IMR-90 (cell line): ENCODE measurements around the gene BICD2. TPM values are rescaled to one million over a fixed set of nuclear protein-coding genes. Genes with fewer than 3 reads are reported as not detected.

Source experiments
- ATAC-seq: fragments of 200-7000 bp; cut with Tn5 transposase; 2 replicates; pipeline ENCODE4 v1.9.1; 2020; ENCODE audit warnings: low read depth, mild to moderate bottlenecking, moderate library complexity
- BruUV-seq: library from RNA; stranded (reverse); fragments of 400-500 nt; replicated peaks from 2 replicates; lab custom pipeline; 2021; lab: Mats Ljungman, UMichigan
- CTCF ChIA-PET: fragments of 300-600 bp; formaldehyde crosslinking; extraction: SDS; loops from one replicate; lab custom pipeline; 2021; ENCODE audit warnings: antibody characterized with exemption; lab: Yijun Ruan, JAX
- POLR2A ChIA-PET: fragments of 300-600 bp; sonication (Branson Sonifier 250); formaldehyde crosslinking; loops from one replicate; lab custom pipeline; 2022; ENCODE audit warnings: antibody characterized with exemption; ENCODE audit not compliant: unreplicated experiment; lab: Charles Lee
- DNase-seq: peaks from one replicate; pipeline ENCODE4 v3.0.0; 2013
- H2AFZ ChIP-seq: replicated peaks from 2 replicates; pipeline ENCODE3; 2013; ENCODE audit warnings: low read length, mild to moderate bottlenecking; ENCODE audit not compliant: poor library complexity
- H2AK5ac ChIP-seq: 2 replicates; pipeline ENCODE4 v1.6.1; 2013; ENCODE audit warnings: low read depth, low read length, inconsistent platforms
- H2AK9ac ChIP-seq: replicated peaks from 2 replicates; pipeline ENCODE3; 2013; ENCODE audit warnings: mild to moderate bottlenecking, low read depth, low read length, moderate library complexity; ENCODE audit not compliant: poor library complexity
- H2BK120ac ChIP-seq: 2 replicates; pipeline ENCODE4 v1.6.1; 2013; ENCODE audit warnings: low read depth, low read length, inconsistent platforms
- H2BK15ac ChIP-seq: 3 replicates; pipeline ENCODE4 v1.6.1; 2013; ENCODE audit warnings: low read depth, low read length, inconsistent platforms
- H2BK20ac ChIP-seq: 2 replicates; pipeline ENCODE4 v1.6.1; 2013; ENCODE audit warnings: low read depth, mild to moderate bottlenecking, inconsistent platforms, low read length, moderate library complexity
- H2BK5ac ChIP-seq: 2 replicates; pipeline ENCODE4 v1.6.1; 2013; ENCODE audit warnings: mild to moderate bottlenecking, low read depth, low read length, inconsistent platforms; ENCODE audit not compliant: poor library complexity, severe bottlenecking
- H3K14ac ChIP-seq: replicated peaks from 2 replicates; pipeline ENCODE4 v1.6.1; 2013; ENCODE audit warnings: low read depth, low read length, inconsistent platforms
- H3K18ac ChIP-seq: 2 replicates; pipeline ENCODE4 v1.6.1; 2013; ENCODE audit warnings: low read depth, low read length, control low read depth
- H3K23ac ChIP-seq: 2 replicates; pipeline ENCODE4 v1.6.1; 2013; ENCODE audit warnings: low read depth, low read length, inconsistent platforms
- H3K27ac ChIP-seq: 2 replicates; pipeline ENCODE4 v1.5.1; 2013; ENCODE audit warnings: mild to moderate bottlenecking, control low read depth, low read length; ENCODE audit not compliant: insufficient read depth
- H3K27me3 ChIP-seq: 2 replicates; pipeline ENCODE4 v1.6.1; 2013; ENCODE audit warnings: low read length; ENCODE audit not compliant: control insufficient read depth, insufficient read depth
- H3K36me3 ChIP-seq: 2 replicates; pipeline ENCODE4 v1.6.1; 2013; ENCODE audit warnings: low read length, mixed read lengths; ENCODE audit not compliant: control insufficient read depth, insufficient read depth
- H3K4ac ChIP-seq: 2 replicates; pipeline ENCODE4 v1.6.1; 2013; ENCODE audit warnings: low read depth, low read length, inconsistent platforms
- H3K4me1 ChIP-seq: 2 replicates; pipeline ENCODE4 v1.6.1; 2013; ENCODE audit warnings: low read length, mixed read lengths; ENCODE audit not compliant: control insufficient read depth, insufficient read depth
- H3K4me2 ChIP-seq: 2 replicates; pipeline ENCODE4 v1.6.1; 2013; ENCODE audit warnings: low read depth, mild to moderate bottlenecking, control low read depth, low read length, moderate library complexity
- H3K4me3 ChIP-seq: 2 replicates; pipeline ENCODE4 v1.5.1; 2013; ENCODE audit warnings: low read depth, mild to moderate bottlenecking, control low read depth, low read length, moderate library complexity; ENCODE audit not compliant: insufficient read depth
- H3K56ac ChIP-seq: 2 replicates; pipeline ENCODE4 v1.6.1; 2013; ENCODE audit warnings: low read length, inconsistent platforms; ENCODE audit not compliant: insufficient read depth; ENCODE audit errors: extremely low read depth
- H3K79me1 ChIP-seq, 2 experiments: 2 replicates each; pipeline ENCODE4 v1.6.1; 2013; ENCODE audit warnings: low read length in 2 of 2, inconsistent platforms in 1 of 2, low read depth in 1 of 2
- H3K9ac ChIP-seq: 2 replicates; pipeline ENCODE4 v1.6.1; 2013; ENCODE audit warnings: low read depth, low read length, control low read depth
- H3K9me1 ChIP-seq: 2 replicates; pipeline ENCODE4 v1.6.1; 2013; ENCODE audit warnings: low read length, inconsistent platforms; ENCODE audit not compliant: insufficient read depth
- H3K9me3 ChIP-seq: 2 replicates; pipeline ENCODE4 v1.6.1; 2013; ENCODE audit warnings: low read length; ENCODE audit not compliant: control insufficient read depth, insufficient read depth
- H4K20me1 ChIP-seq: 2 replicates; pipeline ENCODE4 v1.6.1; 2013; ENCODE audit warnings: low read length, inconsistent platforms; ENCODE audit not compliant: insufficient read depth
- H4K5ac ChIP-seq: 2 replicates; pipeline ENCODE4 v1.6.1; 2013; ENCODE audit warnings: mild to moderate bottlenecking, low read depth, low read length, control low read depth
- H4K8ac ChIP-seq, 2 experiments: 2 replicates each; pipeline ENCODE4 v1.6.1; 2013; ENCODE audit warnings: low read depth in 2 of 2, low read length in 2 of 2, control low read depth in 1 of 2, inconsistent platforms in 1 of 2
- H4K91ac ChIP-seq: 2 replicates; pipeline ENCODE4 v1.6.1; 2013; ENCODE audit warnings: low read depth, low read length, inconsistent platforms; ENCODE audit not compliant: insufficient read depth
- CEBPB ChIP-seq: IDR thresholded peaks from 2 replicates; pipeline ENCODE4 v1.6.1; 2012; ENCODE audit warnings: low read depth, low read length, improper control_type of control experiment
- MXI1 ChIP-seq: IDR thresholded peaks from 2 replicates; pipeline ENCODE4 v1.6.1; 2012; ENCODE audit warnings: low read depth, mild to moderate bottlenecking, low read length, moderate library complexity, borderline replicate concordance
- NFE2L2 ChIP-seq: fragments of 150-350 bp; IDR thresholded peaks from 2 replicates; pipeline ENCODE4 v1.6.1; 2016; ENCODE audit warnings: low read depth, mild to moderate bottlenecking, low read length
- RAD21 ChIP-seq: IDR thresholded peaks from 2 replicates; pipeline ENCODE4 v1.6.1; 2012; ENCODE audit warnings: low read length, improper control_type of control experiment
- RFX5 ChIP-seq: IDR thresholded peaks from 2 replicates; pipeline ENCODE4 v1.8.0; 2012; ENCODE audit warnings: low read depth, mild to moderate bottlenecking, low read length, moderate library complexity
- whole genome bisulfite sequencing, 2 experiments: methylation state at CpG; one replicate each; pipeline versions ENCODE4 v1.1.5 to v1.1.7; 2013; ENCODE audit warnings: missing lambda C conversion rate in 2 of 2; ENCODE audit not compliant: insufficient read length in 1 of 2; ENCODE audit errors: extremely low coverage in 2 of 2; 5-methylcytosine and 5-hydroxymethylcytosine counted together
- dilution Hi-C: fragments of 300-500 bp; cut with HindIII; formaldehyde crosslinking; loops from one replicate; pipeline ENCODE4 v1.14.3; 2018; ENCODE audit warnings: low sequenced_read_pairs; ENCODE audit not compliant: unreplicated experiment
- in situ Hi-C: fragments of 300-500 bp; cut with MboI; formaldehyde crosslinking; loops from 3 replicates; pipeline ENCODE4 v1.14.3; 2019; ENCODE audit warnings: low sequenced_read_pairs, inconsistent platforms, mixed read lengths
- intact Hi-C: fragments of 100-400 bp; cut with micrococcal nuclease; formaldehyde crosslinking; loops from 2 replicates; pipeline ENCODE4 v1.10.0; 2022
- polyA plus RNA-seq, 3 experiments: library from polyadenylated mRNA; depleted of rRNA; stranded (reverse); fragments of >200 nt; gene quantifications; 2 replicates each; pipeline ENCODE4 v1.2.3, GENCODE V29; 2012; ENCODE audit warnings: low replicate concordance in 1 of 3
- total RNA-seq: library from RNA; depleted of rRNA; stranded (reverse); fragments of >200 nt; gene quantifications from 2 replicates; pipeline ENCODE4 v1.2.3, GENCODE V29; 2012
- TF ChIP-seq, protein P1 (sequence below): fragments of 150-350 bp; IDR thresholded peaks from 2 replicates; pipeline ENCODE4 v1.6.1; 2017; ENCODE audit warnings: mild to moderate bottlenecking, antibody characterized with exemption, low read length, low read depth

Gene BICD2
- total and polyA plus RNA-seq, 2 of the 4 experiments (the other 2 are of a cell fraction) = 21.5 to 35.7 TPM

DNA sequence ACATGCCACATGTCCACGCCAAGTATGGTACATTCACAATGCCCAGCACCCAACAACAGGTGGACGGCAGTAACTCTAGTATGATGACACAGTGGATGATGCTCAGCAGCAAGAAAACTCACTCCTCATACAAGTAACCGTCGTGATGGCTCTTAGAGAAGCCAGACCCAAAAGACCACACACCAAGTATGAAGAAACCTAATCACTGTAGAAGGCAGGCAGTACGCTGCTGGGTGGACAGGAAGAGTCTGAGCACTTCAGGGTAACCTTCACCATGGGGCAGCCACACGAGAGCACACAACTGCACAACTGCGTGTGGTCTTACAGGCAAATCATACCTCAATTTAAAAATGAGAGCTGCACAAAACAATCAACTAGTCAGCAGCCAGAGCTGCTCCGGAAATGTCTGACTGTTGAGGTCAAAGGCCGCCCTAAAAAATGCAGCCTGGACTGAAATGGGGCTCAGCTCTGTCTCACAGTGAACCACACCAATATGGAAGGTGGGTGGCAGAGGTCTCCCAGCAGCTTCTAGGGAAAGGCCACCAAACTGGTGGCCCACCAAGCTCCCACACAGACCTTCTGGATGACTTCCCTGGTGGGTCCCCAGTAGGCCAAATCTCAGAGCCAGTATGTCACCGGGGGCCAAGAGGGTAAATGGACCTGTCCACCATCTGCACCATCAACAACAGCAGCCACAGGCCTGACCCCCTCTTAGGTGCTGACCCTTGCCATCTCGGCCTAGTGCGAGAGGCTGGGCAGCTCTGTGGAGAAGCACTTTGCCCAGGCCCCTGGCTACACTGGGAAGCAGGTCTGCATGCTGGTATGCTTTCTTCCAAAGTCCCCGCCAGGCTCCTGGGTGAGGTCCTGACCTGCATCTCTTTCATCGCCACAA, 17.8 kb downstream of the BICD2 start:
- Histone ChIP-seq H2AFZ (peak overlapping the region; percentile 67), H3K9me1 (peaks cover 39% of the 10 kb centered on the region), H3K79me1 (peaks cover 16 to 73% of the 10 kb centered on the region in 2 experiments), H3K4me1 (peaks cover 35% of the 10 kb centered on the region), H3K23ac (peak overlapping the region; percentile 93), H2AK5ac (peak overlapping the region; percentile 98), H4K20me1 (peaks cover 62% of the 10 kb centered on the region), H3K4ac (peak overlapping the region; percentile 95), H2BK15ac (peak overlapping the region; percentile 31; the same call in 2 of the 3 replicates), H2BK20ac (peak overlapping the region; percentile 78), H3K4me3 (no peak overlapping the region), H3K36me3 (no peaks in the 10 kb centered on the region), H3K4me2 (peak overlapping the region; percentile 43), H4K91ac (peak overlapping the region; percentile 60), H3K27me3 (no peaks in the 10 kb centered on the region), H3K9me3 (no peaks in the 10 kb centered on the region), H3K18ac (peak overlapping the region; percentile 27), H3K14ac (peak overlapping the region; percentile 90), H3K9ac (no peak overlapping the region; the same call in 1 of the 2 replicates), H2BK5ac (peak overlapping the region; percentile 64), H3K27ac (peak overlapping the region; percentile 52), H4K8ac (peak overlapping the region in 1 of 2 experiments; percentile 72; a peak in 2 of 4 replicates), H3K56ac (no peak overlapping the region), H2BK120ac (peak overlapping the region; percentile 52), H2AK9ac (peak overlapping the region; percentile 80), H4K5ac (peak overlapping the region; percentile 24; the same call in 1 of the 2 replicates)
- dilution Hi-C loops (no loop called here), intact Hi-C loops (no loop called here), in situ Hi-C loops (no loop called here)
- DNase-seq (peak; percentile 63), ATAC-seq (peak; percentile 78)
- TF ChIP-seq MXI1 (no peak), RAD21 (no peak), CEBPB (peak; percentile 40), RFX5 (no peak), NFE2L2 (no peak)
- TF ChIP-seq, protein P1, sequence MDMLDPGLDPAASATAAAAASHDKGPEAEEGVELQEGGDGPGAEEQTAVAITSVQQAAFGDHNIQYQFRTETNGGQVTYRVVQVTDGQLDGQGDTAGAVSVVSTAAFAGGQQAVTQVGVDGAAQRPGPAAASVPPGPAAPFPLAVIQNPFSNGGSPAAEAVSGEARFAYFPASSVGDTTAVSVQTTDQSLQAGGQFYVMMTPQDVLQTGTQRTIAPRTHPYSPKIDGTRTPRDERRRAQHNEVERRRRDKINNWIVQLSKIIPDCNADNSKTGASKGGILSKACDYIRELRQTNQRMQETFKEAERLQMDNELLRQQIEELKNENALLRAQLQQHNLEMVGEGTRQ = no peak
- ChIA-PET POLR2A (no interaction called here), CTCF (no interaction called here)
- WGBS, 2 experiments = 65% methylated on average over 3 of the region's 14 CpGs; no CpG with 5 or more reads in 1 of the 2 experiments
- no TSS peak for BruUV-seq
